GM10266 (cell line): Measurements from ENCODE around the gene MAD1L1.

Experiments
- DNase-seq: peaks from one replicate; pipeline ENCODE4 v3.0.0; 2012; ENCODE audit errors: extremely low spot score
- TF ChIP-seq, protein P1 (sequence below): IDR thresholded peaks from 2 replicates; pipeline ENCODE4 v1.5.1; 2012; ENCODE audit warnings: mild to moderate bottlenecking, low read depth; ENCODE audit not compliant: control insufficient read depth, insufficient read depth; ENCODE audit errors: missing control alignments

MAD1L1 gene

GRCh38 chr7:1915326-1915725 is 317.4 kb downstream of the MAD1L1 start:
- TF ChIP-seq, protein P1, sequence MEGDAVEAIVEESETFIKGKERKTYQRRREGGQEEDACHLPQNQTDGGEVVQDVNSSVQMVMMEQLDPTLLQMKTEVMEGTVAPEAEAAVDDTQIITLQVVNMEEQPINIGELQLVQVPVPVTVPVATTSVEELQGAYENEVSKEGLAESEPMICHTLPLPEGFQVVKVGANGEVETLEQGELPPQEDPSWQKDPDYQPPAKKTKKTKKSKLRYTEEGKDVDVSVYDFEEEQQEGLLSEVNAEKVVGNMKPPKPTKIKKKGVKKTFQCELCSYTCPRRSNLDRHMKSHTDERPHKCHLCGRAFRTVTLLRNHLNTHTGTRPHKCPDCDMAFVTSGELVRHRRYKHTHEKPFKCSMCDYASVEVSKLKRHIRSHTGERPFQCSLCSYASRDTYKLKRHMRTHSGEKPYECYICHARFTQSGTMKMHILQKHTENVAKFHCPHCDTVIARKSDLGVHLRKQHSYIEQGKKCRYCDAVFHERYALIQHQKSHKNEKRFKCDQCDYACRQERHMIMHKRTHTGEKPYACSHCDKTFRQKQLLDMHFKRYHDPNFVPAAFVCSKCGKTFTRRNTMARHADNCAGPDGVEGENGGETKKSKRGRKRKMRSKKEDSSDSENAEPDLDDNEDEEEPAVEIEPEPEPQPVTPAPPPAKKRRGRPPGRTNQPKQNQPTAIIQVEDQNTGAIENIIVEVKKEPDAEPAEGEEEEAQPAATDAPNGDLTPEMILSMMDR: no peak

GRCh38 chr7:1914743-1915142 is 318.0 kb downstream of the MAD1L1 start:
- DNase-seq: no peak
- TF ChIP-seq, protein P1: no peak

More at GRCh38 chr7:1915326-1915725, 317.4 kb downstream of the MAD1L1 start:
- no peak for DNase-seq

DNA sequence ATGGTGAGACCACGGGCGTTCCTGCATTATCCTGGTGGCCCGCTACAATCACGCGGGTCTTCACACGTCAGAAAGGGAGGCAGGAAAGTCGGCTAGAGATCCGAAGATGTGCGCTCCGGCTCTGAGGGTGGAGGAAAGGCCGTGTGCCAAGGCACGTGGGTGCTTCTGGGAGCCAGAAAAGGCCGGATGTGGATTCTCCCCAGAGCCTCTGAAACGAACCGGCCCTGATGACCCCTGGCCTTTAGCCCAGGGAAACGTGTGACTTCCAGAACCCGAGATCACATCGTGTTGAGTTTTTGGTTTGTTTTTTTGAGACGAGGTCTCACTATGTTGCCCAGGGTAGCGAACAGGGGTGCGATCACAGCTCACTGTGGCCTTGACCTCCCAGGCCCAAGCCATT is 318.4 kb downstream of the MAD1L1 start:
- TF ChIP-seq, protein P1: no peak
- no peak for DNase-seq

- TF ChIP-seq, protein P1: no peak
- DNase-seq: no peak
These were observed 319.1 kb downstream of the MAD1L1 start for GRCh38 chr7:1913466-1914282.

- no peak for DNase-seq
- TF ChIP-seq, protein P1: no peak
These were observed 319.9 kb downstream of the MAD1L1 start for GRCh38 chr7:1912593-1913465.

DNA sequence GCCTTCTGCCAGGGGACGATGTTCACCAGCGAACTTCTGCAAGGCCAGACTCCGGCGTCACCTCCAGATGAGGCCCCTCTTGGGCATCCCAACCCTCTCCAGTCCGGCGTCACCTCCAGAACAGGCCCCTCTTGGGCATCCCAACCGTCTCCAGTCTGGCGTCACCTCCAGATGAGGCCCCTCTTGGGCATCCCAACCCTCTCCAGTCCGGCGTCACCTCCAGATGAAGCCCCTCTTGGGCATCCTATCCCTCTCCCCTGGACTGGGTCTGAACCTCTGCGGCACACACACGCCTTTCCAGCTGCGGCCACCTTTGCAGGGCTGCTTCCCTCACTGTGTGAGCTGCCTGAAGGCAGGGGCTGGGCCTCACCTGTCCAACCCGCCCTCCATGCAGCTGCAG is 321.2 kb downstream of the MAD1L1 start:
- TF ChIP-seq, protein P1: no peak
- no peak for DNase-seq
